Right lobe of liver (tissue), 6 donors: ENCODE measurements around the gene PLXNB3. TPM values are rescaled to one million over a fixed set of nuclear protein-coding genes. Genes with fewer than 3 reads are reported as not detected.

Source experiments
- ATAC-seq, 4 donors: fragments of 200-7000 bp; cut with Tn5 transposase; one replicate each; pipeline ENCODE4 v1.9.1; 2020; ENCODE audit warnings: mild to moderate bottlenecking in 4 of 4, moderate library complexity in 4 of 4
- DNase-seq, 3 donors: peaks; one replicate each; pipeline ENCODE4 v3.0.0-alpha.2; 2020
- H3K27ac ChIP-seq, 3 donors: fragments of 200-600 bp; one replicate each; pipeline ENCODE4 v1.8.0; 2022
- H3K27me3 ChIP-seq, 2 donors: fragments of 200-600 bp; one replicate each; pipeline ENCODE4 v1.8.0; 2022
- H3K36me3 ChIP-seq, 4 donors: fragments of 200-600 bp; sonication (generic) in 1 of 4; one replicate each; pipeline versions ENCODE4 v1.5.1 to v1.8.0; 2017 to 2022; ENCODE audit warnings: control low read depth in 1 of 4
- H3K4me1 ChIP-seq, 4 donors: fragments of 200-600 bp; sonication (generic) in 1 of 4; one replicate each; pipeline versions ENCODE4 v1.5.1 to v1.8.0; 2017 to 2022; ENCODE audit warnings: control low read depth in 1 of 4
- H3K4me3 ChIP-seq, 3 donors: fragments of 200-600 bp; one replicate each; pipeline ENCODE4 v1.8.0; 2022
- H3K9me3 ChIP-seq, 4 donors: fragments of 200-600 bp; sonication (generic) in 1 of 4; one replicate each; pipeline versions ENCODE4 v1.5.1 to v1.8.0; 2017 to 2022; ENCODE audit warnings: control low read depth in 1 of 4
- CTCF ChIP-seq, 4 donors: fragments of 200-600 bp in 3 of 4; fragments of 450-650 bp in 1 of 4; IDR thresholded peaks; one replicate each; pipeline versions ENCODE4 v1.5.1 to v1.8.0; 2016 to 2022; ENCODE audit warnings: antibody characterized with exemption in 4 of 4, mild to moderate bottlenecking in 2 of 4
- POLR2A ChIP-seq: fragments of 450-650 bp; IDR thresholded peaks from one replicate; pipeline ENCODE4 v1.6.1; 2017; ENCODE audit warnings: antibody characterized with exemption, mild to moderate bottlenecking
- WGBS: methylation state at CpG from one replicate; pipeline ENCODE4 v1.1.6; 2018; ENCODE audit warnings: low coverage, low lambda C conversion rate; ENCODE audit not compliant: insufficient coverage; ENCODE audit errors: missing lambda C conversion rate; 5-methylcytosine and 5-hydroxymethylcytosine counted together
- intact Hi-C, 2 donors: fragments of 100-400 bp; cut with DNase I; formaldehyde crosslinking; loops; one replicate each; pipeline versions ENCODE4 v1.11.2 to v1.14.1; 2022
- total RNA-seq, 6 experiments: library from RNA; depleted of rRNA in 2 of 6; stranded (reverse); fragments of >200 nt in 2 of 6; fragmentation: NEBNext Ultra II Directional in 3 of 6; extraction: Animal tissue kit (Norgen Biotek cat#: 25700) in 3 of 6; gene quantifications; one replicate each; pipeline versions ENCODE4 v1.1.0 to v1.2.4, GENCODE V29; 2016 to 2023
- donor health status: DM: no; HTN: yes; CAD: no.
- donor health status: DM: no; HTN: no; CAD: no.
- donor health status: DM: no; HTN: no; CAD: no.
- donor health status: DM: no; HTN: yes; CAD: no.
- donor health status: DM: no; HTN: yes; CAD: no.

PLXNB3 gene
- total RNA-seq, 6 experiments from 2014 or later: 0.55 to 1.7 (median 0.94) TPM

GRCh38 chrX:153806999-153807575 lies 43.0 kb downstream of the PLXNB3 start:
- Histone ChIP-seq H3K27me3 (no peaks in the 10 kb centered on the region), H3K4me3 (no peak overlapping the region), H3K4me1 (no peaks in the 10 kb centered on the region), H3K9me3 (no peaks in the 10 kb centered on the region), H3K36me3 (no peaks in the 10 kb centered on the region), H3K27ac (no peak overlapping the region)
- WGBS: 100% methylated on average over 1 of the region's 28 CpGs
- ATAC-seq (no peak), DNase-seq (no peak)
- intact Hi-C loops: no loop called here
- TF ChIP-seq POLR2A: no peak
- TF ChIP-seq CTCF (IDR thresholded peaks at IDR 0.05): no peak

DNA sequence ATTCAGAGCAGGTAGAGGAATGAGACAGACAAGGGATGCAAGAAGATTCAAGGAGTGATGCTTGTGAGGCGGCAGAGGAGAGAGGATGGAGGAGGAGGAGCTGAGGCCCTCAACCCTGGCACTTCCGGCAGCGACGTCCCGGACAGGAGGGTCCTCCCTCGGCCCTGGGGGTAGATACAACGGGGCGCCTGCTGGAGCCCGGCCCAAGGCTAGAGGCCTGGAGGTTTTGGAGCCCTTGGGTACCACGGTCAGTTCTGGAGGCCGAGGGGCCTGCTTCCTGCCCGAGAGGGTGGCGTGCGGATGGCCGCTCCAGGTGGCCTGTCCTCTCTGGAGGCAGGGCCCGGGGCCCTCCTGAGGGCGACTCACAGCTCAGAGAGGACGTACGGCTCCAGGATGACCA lies 43.9 kb downstream of the PLXNB3 start:
- intact Hi-C loops: no loop called here
- no peak overlapping the region for H3K4me3 ChIP-seq
- H3K9me3 ChIP-seq: no peaks in the 10 kb centered on the region
- no peaks in the 10 kb centered on the region for H3K36me3 ChIP-seq
- DNase-seq: no peak
- ATAC-seq: no peak
- no peak for TF ChIP-seq CTCF (IDR thresholded peaks at IDR 0.05)
- no peak for TF ChIP-seq POLR2A
- 92% methylated on average over 2 of the region's 19 CpGs for WGBS
- H3K27me3 ChIP-seq: no peaks in the 10 kb centered on the region
- no peak overlapping the region for H3K27ac ChIP-seq
- no peaks in the 10 kb centered on the region for H3K4me1 ChIP-seq

- no peak overlapping the region for H3K27ac ChIP-seq
- 62% methylated on average over 13 of the region's 14 CpGs for WGBS
- H3K36me3 ChIP-seq: no peaks in the 10 kb centered on the region
- ATAC-seq (no peak), DNase-seq (no peak)
- H3K9me3 ChIP-seq: no peaks in the 10 kb centered on the region
- TF ChIP-seq POLR2A: no peak
- TF ChIP-seq CTCF (IDR thresholded peaks at IDR 0.05): no peak
- H3K27me3 ChIP-seq: no peaks in the 10 kb centered on the region
- H3K4me1 ChIP-seq: no peaks in the 10 kb centered on the region
- intact Hi-C loops: no loop called here
- no peak overlapping the region for H3K4me3 ChIP-seq
Measured at GRCh38 chrX:153812220-153812619, 48.2 kb downstream of the PLXNB3 start.

DNA sequence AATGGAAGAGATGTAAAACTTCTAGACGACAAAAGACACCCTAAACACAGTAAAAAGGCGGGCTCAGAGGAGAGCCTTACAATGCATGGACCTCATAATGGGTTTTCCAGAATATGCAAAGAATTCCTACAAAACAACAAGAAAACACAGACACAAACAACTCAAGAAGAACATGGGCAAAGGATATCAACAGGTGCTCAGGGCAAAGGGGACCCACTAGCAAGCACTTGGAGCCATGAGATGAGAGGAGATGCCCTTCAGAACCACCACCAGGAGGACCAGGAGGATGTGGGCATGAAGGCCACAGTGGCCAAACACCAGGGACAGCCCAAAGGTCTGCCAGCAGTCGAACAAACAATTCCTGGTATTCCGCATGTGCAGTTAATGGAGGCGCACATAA lies 49.1 kb downstream of the PLXNB3 start:
- WGBS: 64% methylated on average over 3 of the region's 5 CpGs
- Histone ChIP-seq H3K27ac (no peak overlapping the region), H3K36me3 (no peaks in the 10 kb centered on the region), H3K4me3 (no peak overlapping the region), H3K27me3 (no peaks in the 10 kb centered on the region), H3K4me1 (no peaks in the 10 kb centered on the region), H3K9me3 (no peaks in the 10 kb centered on the region)
- ATAC-seq (no peak), DNase-seq (no peak)
- intact Hi-C loops: no loop called here
- TF ChIP-seq CTCF (IDR thresholded peaks at IDR 0.05) (no peak), POLR2A (no peak)
